Smooth muscle cell of the brain vasculature (primary cell): ENCODE data around the gene PRKAG2.
"Not testable (repeated sequence)": the region's sequence is repeated elsewhere in the genome, so short reads cannot be mapped to it uniquely, and the experiment has no call there.

Source experiments
- DNase-seq: peaks from one replicate; pipeline ENCODE4 v3.0.0-alpha.2; 2012; ENCODE audit warnings: low read depth, low spot score

Gene PRKAG2

GRCh38 chr7:151748021-151748420, 128.9 kb downstream of the PRKAG2 start:
- DNase-seq = not testable (repeated sequence)

- no peak for DNase-seq
Observed at GRCh38 chr7:151745706-151746105, 131.2 kb downstream of the PRKAG2 start.

GRCh38 chr7:151744656-151745638, 132.0 kb downstream of the PRKAG2 start:
- no peak for DNase-seq

GRCh38 chr7:151744051-151744580, 132.8 kb downstream of the PRKAG2 start:
- DNase-seq = no peak

GRCh38 chr7:151743481-151743983, 133.4 kb downstream of the PRKAG2 start:
- DNase-seq = no peak

- DNase-seq = no peak
Observed at GRCh38 chr7:151742713-151743480, 134.0 kb downstream of the PRKAG2 start.

- no peak for DNase-seq
Observed at GRCh38 chr7:151741585-151741984, 135.3 kb downstream of the PRKAG2 start.

- no peak for DNase-seq
Observed at GRCh38 chr7:151740081-151740851, 136.6 kb downstream of the PRKAG2 start.

- DNase-seq = no peak
Observed at GRCh38 chr7:151738925-151739324, 138.0 kb downstream of the PRKAG2 start.

GRCh38 chr7:151736403-151736909, 140.5 kb downstream of the PRKAG2 start:
- DNase-seq = peak; percentile 85

- no peak for DNase-seq
Observed at GRCh38 chr7:151735851-151736402, 141.0 kb downstream of the PRKAG2 start.

GRCh38 chr7:151735186-151735850, 141.6 kb downstream of the PRKAG2 start:
- DNase-seq = no peak

- DNase-seq = no peak
Observed at GRCh38 chr7:151732834-151733592, 143.9 kb downstream of the PRKAG2 start.

- no peak for DNase-seq
Observed at GRCh38 chr7:151732292-151732691, 144.6 kb downstream of the PRKAG2 start.

- no peak for DNase-seq
Observed at GRCh38 chr7:151731022-151731441, 145.9 kb downstream of the PRKAG2 start.

GRCh38 chr7:151730591-151730990, 146.3 kb downstream of the PRKAG2 start:
- no peak for DNase-seq

GRCh38 chr7:151729521-151729921, 147.4 kb downstream of the PRKAG2 start:
- no peak for DNase-seq

GRCh38 chr7:151728746-151729145, 148.2 kb downstream of the PRKAG2 start:
- DNase-seq = no peak

- no peak for DNase-seq
Observed at GRCh38 chr7:151728286-151728660, 148.6 kb downstream of the PRKAG2 start.
